Right lobe of liver (tissue), 6 donors: ENCODE data around the gene SLC17A5. TPM values are rescaled to one million over a fixed set of nuclear protein-coding genes. Genes with fewer than 3 reads are reported as not detected.
A peak's percentile ranks its signal among the peaks of the same experiment; 100 is the strongest.

Experiments used
- ATAC-seq, 4 donors: fragments of 200-7000 bp; cut with Tn5 transposase; one replicate each; pipeline ENCODE4 v1.9.1; 2020; ENCODE audit warnings: mild to moderate bottlenecking in 4 of 4, moderate library complexity in 4 of 4
- DNase-seq, 3 donors: peaks; one replicate each; pipeline ENCODE4 v3.0.0-alpha.2; 2020
- H3K27ac ChIP-seq, 3 donors: fragments of 200-600 bp; one replicate each; pipeline ENCODE4 v1.8.0; 2022
- H3K27me3 ChIP-seq, 2 donors: fragments of 200-600 bp; one replicate each; pipeline ENCODE4 v1.8.0; 2022
- H3K36me3 ChIP-seq, 4 donors: fragments of 200-600 bp; sonication (generic) in 1 of 4; one replicate each; pipeline versions ENCODE4 v1.5.1 to v1.8.0; 2017 to 2022; ENCODE audit warnings: control low read depth in 1 of 4
- H3K4me1 ChIP-seq, 4 donors: fragments of 200-600 bp; sonication (generic) in 1 of 4; one replicate each; pipeline versions ENCODE4 v1.5.1 to v1.8.0; 2017 to 2022; ENCODE audit warnings: control low read depth in 1 of 4
- H3K4me3 ChIP-seq, 3 donors: fragments of 200-600 bp; one replicate each; pipeline ENCODE4 v1.8.0; 2022
- H3K9me3 ChIP-seq, 4 donors: fragments of 200-600 bp; sonication (generic) in 1 of 4; one replicate each; pipeline versions ENCODE4 v1.5.1 to v1.8.0; 2017 to 2022; ENCODE audit warnings: control low read depth in 1 of 4
- CTCF ChIP-seq, 4 donors: fragments of 200-600 bp in 3 of 4; fragments of 450-650 bp in 1 of 4; IDR thresholded peaks; one replicate each; pipeline versions ENCODE4 v1.5.1 to v1.8.0; 2016 to 2022; ENCODE audit warnings: antibody characterized with exemption in 4 of 4, mild to moderate bottlenecking in 2 of 4
- POLR2A ChIP-seq: fragments of 450-650 bp; IDR thresholded peaks from one replicate; pipeline ENCODE4 v1.6.1; 2017; ENCODE audit warnings: antibody characterized with exemption, mild to moderate bottlenecking
- WGBS: methylation state at CpG from one replicate; pipeline ENCODE4 v1.1.6; 2018; ENCODE audit warnings: low coverage, low lambda C conversion rate; ENCODE audit not compliant: insufficient coverage; ENCODE audit errors: missing lambda C conversion rate; 5-methylcytosine and 5-hydroxymethylcytosine counted together
- intact Hi-C, 2 donors: fragments of 100-400 bp; cut with DNase I; formaldehyde crosslinking; loops; one replicate each; pipeline versions ENCODE4 v1.11.2 to v1.14.1; 2022
- total RNA-seq, 6 experiments: library from RNA; depleted of rRNA in 2 of 6; stranded (reverse); fragments of >200 nt in 2 of 6; fragmentation: NEBNext Ultra II Directional in 3 of 6; extraction: Animal tissue kit (Norgen Biotek cat#: 25700) in 3 of 6; gene quantifications; one replicate each; pipeline versions ENCODE4 v1.1.0 to v1.2.4, GENCODE V29; 2016 to 2023
- donor health status: DM: no; HTN: yes; CAD: no.
- donor health status: DM: no; HTN: no; CAD: no.
- donor health status: DM: no; HTN: no; CAD: no.
- donor health status: DM: no; HTN: yes; CAD: no.
- donor health status: DM: no; HTN: yes; CAD: no.

The SLC17A5 gene
- total RNA-seq, 6 experiments from 2014 or later, result 12.8 to 23.9 (median 15.2) TPM

GRCh38 chr6:73606428-73606827 is 47.4 kb downstream of the SLC17A5 start:
- intact Hi-C loops, result no loop called here
- Histone ChIP-seq H3K27me3 (no peaks in the 10 kb centered on the region), H3K27ac (no peak overlapping the region), H3K4me3 (no peak overlapping the region), H3K36me3 (peaks cover 0 to 8% (median 3%) of the 10 kb centered on the region in 4 donors), H3K9me3 (no peaks in the 10 kb centered on the region), H3K4me1 (peaks cover 0 to 12% (median 0%) of the 10 kb centered on the region in 4 donors)
- ATAC-seq (no peak), DNase-seq (no peak)
- TF ChIP-seq CTCF (IDR thresholded peaks at IDR 0.05) (no peak), POLR2A (no peak)
- 80% methylated on average over 2 of the region's 2 CpGs for WGBS

GRCh38 chr6:73604461-73604860 is 49.3 kb downstream of the SLC17A5 start:
- intact Hi-C loops, result no loop called here
- Histone ChIP-seq H3K36me3 (peaks cover 0 to 8% (median 3%) of the 10 kb centered on the region in 4 donors), H3K27me3 (no peaks in the 10 kb centered on the region), H3K27ac (no peak overlapping the region), H3K4me1 (peaks cover 0 to 7% (median 0%) of the 10 kb centered on the region in 4 donors), H3K9me3 (no peaks in the 10 kb centered on the region), H3K4me3 (no peak overlapping the region)
- DNase-seq (no peak), ATAC-seq (no peak)
- WGBS, result 91% methylated on average over 5 of the region's 5 CpGs
- no peak for TF ChIP-seq CTCF (IDR thresholded peaks at IDR 0.05)
- no peak for TF ChIP-seq POLR2A

- intact Hi-C loops, result no loop called here
- Histone ChIP-seq H3K4me3 (no peak overlapping the region), H3K27ac (no peak overlapping the region), H3K4me1 (peaks cover 0 to 3% (median 0%) of the 10 kb centered on the region in 4 donors), H3K36me3 (peaks cover 0 to 6% (median 3%) of the 10 kb centered on the region in 4 donors), H3K27me3 (no peaks in the 10 kb centered on the region), H3K9me3 (no peaks in the 10 kb centered on the region)
- TF ChIP-seq CTCF (IDR thresholded peaks at IDR 0.05), result no peak
- no peak for TF ChIP-seq POLR2A
- WGBS, result 69% methylated on average over 1 of the region's 1 CpG
- DNase-seq (no peak), ATAC-seq (no peak)
These were observed 49.8 kb downstream of the SLC17A5 start for GRCh38 chr6:73604020-73604419.

GRCh38 chr6:73586416-73586974 is 67.3 kb downstream of the SLC17A5 start:
- no peak for TF ChIP-seq CTCF (IDR thresholded peaks at IDR 0.05)
- no peak for TF ChIP-seq POLR2A
- no peaks in the 10 kb centered on the region for H3K36me3 ChIP-seq
- intact Hi-C loops, result no loop called here
- H3K27me3 ChIP-seq, result no peaks in the 10 kb centered on the region
- WGBS, result 4% methylated on average over 6 of the region's 6 CpGs
- H3K4me3 ChIP-seq, result peak overlapping the region in 2 of 3 donors; percentile 4 to 23
- H3K27ac ChIP-seq, result peak overlapping the region; percentile 85 to 91 (median 88)
- no peaks in the 10 kb centered on the region for H3K9me3 ChIP-seq
- peaks cover 0 to 19% (median 0%) of the 10 kb centered on the region in 4 donors for H3K4me1 ChIP-seq
- peak; percentile 58 to 75 (median 72) for ATAC-seq
- DNase-seq, result no peak
